ENCODE measurements around the gene MOB3B. TPM values are rescaled to one million over a fixed set of nuclear protein-coding genes. Genes with fewer than 3 reads are reported as not detected.
A peak's percentile ranks its signal among the peaks of the same experiment; 100 is the strongest.

Gene MOB3B
- total RNA-seq, 1 donor from 2014 or later: 10.0 TPM

GRCh38 chr9:27337833-27338526 is 191.6 kb downstream of the MOB3B start:
- no peaks in the 10 kb centered on the region for H3K27me3 Mint-ChIP-seq
- H3K4me3 Mint-ChIP-seq: no peak overlapping the region
- intact Hi-C loops (cut with micrococcal nuclease): no loop called here
- H3K36me3 Mint-ChIP-seq (ENCODE audit: low read depth): peaks cover 2% of the 10 kb centered on the region
- CTCF ChIA-PET: interaction anchor here (1.0 to 11.1 kb wide), 2 partner anchors 194 to 210 kb away, joined by 4 to 201 read pairs; partner anchors contain the start of gene MOB3B
- POLR2A ChIA-PET: interaction anchor here (0.6 kb wide), 1 partner anchor 163 kb away, joined by 3 read pairs; no protein-coding TSS in a partner anchor
- DNase-seq: no peak
- H3K9me3 Mint-ChIP-seq: no peaks in the 10 kb centered on the region
- no peak for ATAC-seq (ENCODE audit: low read depth)
- H3K27ac Mint-ChIP-seq: no peak overlapping the region
- no peak for TF ChIP-seq CTCF (IDR thresholded peaks at IDR 0.05)
- H3K4me1 Mint-ChIP-seq: peaks cover 20% of the 10 kb centered on the region

DNA sequence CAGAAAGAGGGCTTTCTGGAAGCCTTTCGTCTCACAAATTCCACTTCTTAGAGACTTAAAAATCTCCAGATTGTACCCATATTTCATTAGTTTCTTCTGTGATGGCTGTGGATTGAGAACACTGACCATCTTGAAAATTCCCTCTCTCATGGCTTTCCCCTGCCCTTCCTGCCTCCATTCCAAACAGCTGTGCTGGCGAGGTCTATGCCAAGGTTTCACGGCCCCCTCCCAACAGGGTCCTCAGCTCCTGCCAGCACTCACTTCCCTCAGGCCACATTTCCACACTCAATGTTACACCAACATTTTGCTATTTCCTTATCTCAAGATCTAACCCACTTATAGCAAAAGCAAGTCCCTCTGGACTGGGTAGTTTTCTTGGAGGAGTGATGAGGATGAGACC is 192.4 kb downstream of the MOB3B start:
- peaks cover 2% of the 10 kb centered on the region for H3K36me3 Mint-ChIP-seq (ENCODE audit: low read depth)
- TF ChIP-seq CTCF (IDR thresholded peaks at IDR 0.05): no peak
- ATAC-seq (ENCODE audit: low read depth) (no peak), DNase-seq (no peak)
- H3K4me1 Mint-ChIP-seq: peaks cover 20% of the 10 kb centered on the region
- CTCF ChIA-PET: interaction anchor here (1.0 to 11.1 kb wide), 3 partner anchors 16 to 210 kb away, joined by 3 to 201 read pairs (median 4); partner anchors contain the start of gene MOB3B
- H3K27me3 Mint-ChIP-seq: no peaks in the 10 kb centered on the region
- intact Hi-C loops (cut with micrococcal nuclease): no loop called here
- no peak overlapping the region for H3K4me3 Mint-ChIP-seq
- no peak overlapping the region for H3K27ac Mint-ChIP-seq
- POLR2A ChIA-PET: interaction anchor here (0.6 kb wide), 1 partner anchor 164 kb away, joined by 3 read pairs; no protein-coding TSS in a partner anchor
- H3K9me3 Mint-ChIP-seq: no peaks in the 10 kb centered on the region

DNA sequence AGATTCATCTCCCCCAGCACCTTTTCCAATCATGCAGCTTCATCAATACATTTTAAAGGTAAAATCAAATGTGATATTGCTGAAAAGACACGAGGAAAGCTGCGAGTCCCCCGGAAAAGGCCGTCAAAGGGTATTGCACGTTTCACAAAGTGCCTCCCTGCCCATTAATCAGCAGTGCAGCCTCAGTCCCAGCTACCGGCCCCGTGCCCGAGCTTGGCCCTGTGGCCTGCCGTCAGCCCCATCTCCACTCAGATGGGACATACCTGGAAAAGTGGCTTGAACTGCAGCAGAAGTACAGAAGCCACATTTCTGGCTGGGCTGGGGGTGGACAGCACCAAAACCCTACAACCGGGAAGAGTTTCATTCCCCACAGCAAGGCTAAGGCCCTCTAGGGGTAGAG is 192.8 kb downstream of the MOB3B start:
- no peak for TF ChIP-seq CTCF (IDR thresholded peaks at IDR 0.05)
- Mint-ChIP-seq H3K4me1 (peaks cover 20% of the 10 kb centered on the region), H3K36me3 (ENCODE audit: low read depth) (peaks cover 2% of the 10 kb centered on the region), H3K27ac (no peak overlapping the region), H3K9me3 (no peaks in the 10 kb centered on the region), H3K27me3 (no peaks in the 10 kb centered on the region), H3K4me3 (no peak overlapping the region)
- DNase-seq: no peak
- ChIA-PET CTCF (interaction anchor here (1.0 to 11.1 kb wide), 4 partner anchors 13 to 211 kb away, joined by 3 to 201 read pairs (median 4); partner anchors contain the start of gene MOB3B), POLR2A (interaction anchor here (0.8 kb wide), 1 partner anchor 193 kb away, joined by 3 read pairs; the partner anchor contains the start of gene MOB3B)
- ATAC-seq (ENCODE audit: low read depth): no peak
- intact Hi-C loops (cut with micrococcal nuclease): no loop called here

GRCh38 chr9:27336126-27336525 is 193.5 kb downstream of the MOB3B start:
- no peaks in the 10 kb centered on the region for H3K9me3 Mint-ChIP-seq
- peak overlapping the region; percentile 15 for H3K27ac Mint-ChIP-seq

More at GRCh38 chr9:27336126-27336525, 193.5 kb downstream of the MOB3B start:
- peaks cover 2% of the 10 kb centered on the region for H3K36me3 Mint-ChIP-seq (ENCODE audit: low read depth)
- ChIA-PET POLR2A (interaction anchor here (0.8 kb wide), 1 partner anchor 193 kb away, joined by 3 read pairs; the partner anchor contains the start of gene MOB3B), CTCF (interaction anchor here (1.3 to 11.1 kb wide), 3 partner anchors 13 to 195 kb away, joined by 3 to 201 read pairs (median 4); partner anchors contain the start of gene MOB3B)
- no peak for TF ChIP-seq CTCF (IDR thresholded peaks at IDR 0.05)
- no peak overlapping the region for H3K4me3 Mint-ChIP-seq
- no peaks in the 10 kb centered on the region for H3K27me3 Mint-ChIP-seq
- no peak for DNase-seq
- peaks cover 15% of the 10 kb centered on the region for H3K4me1 Mint-ChIP-seq
- intact Hi-C loops (cut with micrococcal nuclease): no loop called here
- no peak for ATAC-seq (ENCODE audit: low read depth)

All from activated B cell treated with CpG ODN at 0.5 μM for 24 hours (primary cell).